Measurements from ENCODE around the gene CCNL1.

The CCNL1 gene

DNA sequence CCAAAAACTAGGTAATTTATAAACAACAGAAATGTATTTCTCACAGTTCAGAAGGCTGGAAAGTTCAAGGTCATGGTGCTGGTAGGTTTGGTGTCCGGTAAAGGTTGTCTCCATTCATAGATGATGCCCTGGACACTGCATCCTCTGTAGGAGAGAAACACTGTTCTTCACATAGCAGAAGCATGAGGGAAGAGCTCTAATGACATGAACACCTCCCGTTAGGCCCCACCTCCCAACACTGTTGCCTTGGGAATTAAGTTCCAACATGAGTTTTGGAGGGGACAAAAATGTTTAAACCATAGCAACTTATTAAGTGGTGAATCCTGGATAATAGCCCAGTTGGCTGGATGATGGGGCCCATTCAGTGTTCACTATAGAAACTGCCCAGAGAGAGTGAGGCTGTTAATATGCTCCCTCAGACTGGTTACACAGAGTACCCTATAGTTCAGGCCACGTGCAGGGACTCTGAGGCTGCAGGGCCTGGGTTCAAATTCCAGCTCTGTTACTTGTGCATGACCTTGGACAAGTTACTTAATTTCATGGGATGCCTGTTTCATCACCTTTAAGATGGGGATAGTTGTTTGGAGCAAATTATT lies 37.0 kb downstream of the CCNL1 start:
- no peak overlapping the region for H3K4me3 ChIP-seq (ENCODE audit: control insufficient read depth, low read depth, low read length)
- TF ChIP-seq, protein P1, sequence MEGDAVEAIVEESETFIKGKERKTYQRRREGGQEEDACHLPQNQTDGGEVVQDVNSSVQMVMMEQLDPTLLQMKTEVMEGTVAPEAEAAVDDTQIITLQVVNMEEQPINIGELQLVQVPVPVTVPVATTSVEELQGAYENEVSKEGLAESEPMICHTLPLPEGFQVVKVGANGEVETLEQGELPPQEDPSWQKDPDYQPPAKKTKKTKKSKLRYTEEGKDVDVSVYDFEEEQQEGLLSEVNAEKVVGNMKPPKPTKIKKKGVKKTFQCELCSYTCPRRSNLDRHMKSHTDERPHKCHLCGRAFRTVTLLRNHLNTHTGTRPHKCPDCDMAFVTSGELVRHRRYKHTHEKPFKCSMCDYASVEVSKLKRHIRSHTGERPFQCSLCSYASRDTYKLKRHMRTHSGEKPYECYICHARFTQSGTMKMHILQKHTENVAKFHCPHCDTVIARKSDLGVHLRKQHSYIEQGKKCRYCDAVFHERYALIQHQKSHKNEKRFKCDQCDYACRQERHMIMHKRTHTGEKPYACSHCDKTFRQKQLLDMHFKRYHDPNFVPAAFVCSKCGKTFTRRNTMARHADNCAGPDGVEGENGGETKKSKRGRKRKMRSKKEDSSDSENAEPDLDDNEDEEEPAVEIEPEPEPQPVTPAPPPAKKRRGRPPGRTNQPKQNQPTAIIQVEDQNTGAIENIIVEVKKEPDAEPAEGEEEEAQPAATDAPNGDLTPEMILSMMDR (IDR thresholded peaks at IDR 0.05; ENCODE audit: control insufficient read depth, insufficient read depth, low read depth, low read length, missing control alignments) = no peak
- no peak for DNase-seq (ENCODE audit: low read depth)

DNA sequence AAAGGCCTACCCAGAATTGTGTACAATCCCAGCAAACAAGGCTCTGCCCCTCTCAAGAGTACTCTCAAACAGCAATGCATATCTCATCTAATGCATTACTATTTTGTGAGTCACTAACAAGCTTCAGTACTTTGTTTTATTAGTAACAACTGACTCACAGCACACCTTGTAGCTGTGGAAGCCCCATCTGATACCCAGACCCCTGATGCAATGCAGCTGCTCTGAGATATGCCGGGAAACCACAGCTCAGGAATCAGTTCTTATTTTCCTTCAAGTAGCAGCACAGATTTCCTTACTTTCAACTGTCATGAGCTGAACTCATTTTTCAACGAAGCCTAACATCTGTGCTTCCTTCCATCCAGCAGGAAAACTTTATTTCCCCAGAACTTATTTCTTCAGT lies 37.8 kb downstream of the CCNL1 start:
- H3K4me3 ChIP-seq (ENCODE audit: control insufficient read depth, low read depth, low read length) = no peak overlapping the region
- TF ChIP-seq, protein P1 (IDR thresholded peaks at IDR 0.05; ENCODE audit: control insufficient read depth, insufficient read depth, low read depth, low read length, missing control alignments) = no peak
- DNase-seq (ENCODE audit: low read depth) = no peak

DNA sequence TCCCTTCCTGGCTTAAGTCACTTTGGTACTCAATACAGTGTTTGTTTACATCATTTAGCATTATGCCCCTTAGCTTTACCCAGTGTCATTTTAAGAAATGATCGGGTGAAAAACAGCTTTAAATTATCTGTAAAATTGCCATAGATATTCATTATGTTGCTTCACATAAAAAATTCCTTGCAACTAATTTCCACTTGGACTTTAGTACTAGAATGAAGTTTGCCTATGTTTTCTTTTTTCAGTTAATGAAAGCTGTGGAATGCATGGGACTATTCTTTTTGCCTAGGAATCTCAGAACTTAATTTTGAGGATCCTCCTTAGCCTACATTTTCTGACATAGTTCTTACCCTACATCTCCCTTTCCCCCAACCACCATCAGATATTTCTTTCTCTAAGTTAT lies 38.4 kb downstream of the CCNL1 start:
- TF ChIP-seq, protein P1 (IDR thresholded peaks at IDR 0.05; ENCODE audit: control insufficient read depth, insufficient read depth, low read depth, low read length, missing control alignments) = no peak
- no peak for DNase-seq (ENCODE audit: low read depth)
- H3K4me3 ChIP-seq (ENCODE audit: control insufficient read depth, low read depth, low read length) = no peak overlapping the region

DNA sequence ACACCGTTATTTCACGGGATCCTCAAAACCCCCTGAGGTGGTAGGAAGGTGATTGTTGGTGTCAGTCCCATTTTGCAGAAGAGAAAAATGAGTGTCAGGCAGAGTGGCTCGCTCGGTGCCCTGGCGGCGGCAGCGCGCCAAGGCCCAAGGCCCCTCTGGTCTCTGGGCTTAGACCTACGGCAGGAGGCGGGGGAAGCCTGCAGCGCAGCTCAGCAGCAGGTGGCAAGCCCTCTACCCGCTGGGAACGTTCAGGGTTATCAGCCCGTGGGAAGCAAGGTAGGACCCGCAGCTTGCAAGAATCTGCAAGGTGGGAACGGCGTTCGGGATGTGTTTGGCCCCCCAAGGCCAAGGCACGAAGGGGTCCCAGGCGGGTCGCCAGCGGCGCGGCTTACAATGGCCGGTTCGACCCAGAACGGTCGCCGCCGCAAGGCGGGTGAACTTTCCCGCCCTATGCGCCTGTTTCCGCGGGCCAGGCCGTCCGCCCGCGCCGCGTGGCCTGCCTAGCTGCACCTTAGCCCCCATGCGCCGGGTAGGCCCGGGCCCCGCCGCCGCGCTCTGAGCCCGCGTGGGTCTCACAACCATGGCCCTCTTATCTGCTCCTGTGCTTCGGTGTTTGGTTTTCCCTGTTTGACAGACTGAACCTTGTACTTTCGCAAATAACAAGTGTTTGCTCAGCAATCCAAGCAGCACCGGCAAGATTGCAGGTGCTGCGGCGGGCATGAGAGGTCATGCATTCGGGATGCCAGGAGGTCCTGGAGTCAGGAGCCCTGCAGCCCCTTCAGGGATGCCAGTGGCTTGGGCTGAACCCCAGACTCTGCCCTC lies 39.7 kb downstream of the CCNL1 start:
- no peak for DNase-seq (ENCODE audit: low read depth)
- TF ChIP-seq, protein P1 (IDR thresholded peaks at IDR 0.05; ENCODE audit: control insufficient read depth, insufficient read depth, low read depth, low read length, missing control alignments) = no peak
- H3K4me3 ChIP-seq (ENCODE audit: control insufficient read depth, low read depth, low read length) = no peak overlapping the region

DNA sequence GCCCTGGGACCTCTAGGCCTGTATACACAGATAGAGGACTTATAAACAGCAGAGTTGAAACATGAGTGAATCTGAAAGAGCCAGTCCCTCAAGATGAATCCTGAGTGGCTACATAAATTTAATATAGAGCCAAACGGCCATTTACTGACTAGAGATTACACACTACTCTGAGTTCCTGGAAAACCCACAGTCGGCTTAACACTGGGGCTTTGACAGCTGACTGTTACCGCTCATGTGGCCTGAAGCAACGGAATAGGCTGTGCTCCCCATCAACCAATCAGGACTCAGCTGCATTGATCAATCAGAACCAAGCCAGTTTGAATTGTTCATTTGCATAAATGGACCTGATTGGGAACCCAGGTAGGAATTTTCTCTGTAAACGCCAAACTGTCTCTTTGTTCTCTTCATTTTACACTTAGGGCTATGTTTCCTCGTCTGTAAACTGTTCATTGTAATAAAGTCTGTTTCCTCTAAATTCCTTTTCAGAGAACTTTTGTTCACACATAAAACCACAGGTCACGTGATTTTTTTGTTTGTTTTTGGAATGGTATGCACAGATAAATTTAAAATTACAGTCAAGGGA lies 40.5 kb downstream of the CCNL1 start:
- DNase-seq (ENCODE audit: low read depth) = no peak
- no peak overlapping the region for H3K4me3 ChIP-seq (ENCODE audit: control insufficient read depth, low read depth, low read length)
- TF ChIP-seq, protein P1 (IDR thresholded peaks at IDR 0.05; ENCODE audit: control insufficient read depth, insufficient read depth, low read depth, low read length, missing control alignments) = no peak

DNA sequence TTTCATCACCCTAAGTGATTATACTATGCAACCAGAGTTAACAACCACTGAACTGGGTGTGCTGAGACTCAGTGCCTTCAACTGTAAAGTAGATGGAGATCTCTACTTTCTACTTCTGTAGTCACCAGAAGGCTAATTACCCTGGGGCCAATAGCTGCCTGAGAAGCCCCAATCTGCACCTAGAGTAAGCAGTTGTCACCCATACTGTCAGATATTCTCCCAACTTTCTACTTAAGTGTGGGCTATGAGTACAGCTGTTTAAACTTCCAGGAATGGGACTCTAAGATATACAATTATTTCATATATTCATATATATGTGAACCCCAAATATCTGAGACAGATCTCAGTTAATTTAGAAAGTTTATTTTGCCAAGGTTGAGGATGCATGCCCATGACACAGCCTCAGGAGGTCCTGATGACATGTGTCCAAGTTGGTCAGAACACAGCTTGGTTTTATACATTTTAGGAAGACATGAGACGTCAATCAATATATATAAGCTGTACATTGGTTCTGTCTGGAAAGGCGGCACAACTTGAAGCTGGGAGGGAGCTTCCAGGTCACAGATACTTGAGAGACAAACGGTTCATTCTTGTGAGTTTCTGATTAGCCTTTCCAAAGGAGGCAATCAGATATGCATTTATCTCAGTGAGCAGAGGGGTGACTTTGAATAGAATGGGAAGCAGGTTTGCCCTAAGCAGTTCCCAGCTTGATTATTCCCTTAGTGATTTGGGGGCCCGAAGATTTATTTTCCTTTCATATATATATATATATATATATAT lies 41.9 kb downstream of the CCNL1 start:
- TF ChIP-seq, protein P1 (IDR thresholded peaks at IDR 0.05; ENCODE audit: control insufficient read depth, insufficient read depth, low read depth, low read length, missing control alignments) = no peak
- H3K4me3 ChIP-seq (ENCODE audit: control insufficient read depth, low read depth, low read length) = no peak overlapping the region
- DNase-seq (ENCODE audit: low read depth) = no peak
